ENCODE results near the gene EIF2AK3.

- TF ChIP-seq EZH2 (IDR thresholded peaks at IDR 0.05; ENCODE audit: borderline replicate concordance, low read depth, low read length, severe bottlenecking), result no peak
- no peak for TF ChIP-seq CTCF (IDR thresholded peaks at IDR 0.05; ENCODE audit: borderline replicate concordance, extremely low read depth, low read length, poor library complexity, severe bottlenecking)
These were observed 19.1 kb downstream of the EIF2AK3 start for GRCh38 chr2:88608184-88608583.
